DOHH2 (cell line): ENCODE measurements around the gene SMURF2.

Experiments used
- H3F3A ChIP-seq: fragments of 200-600 bp; sonication (generic), shearing (Covaris generic); 2 replicates; pipeline ENCODE4 v1.6.0; 2016; ENCODE audit warnings: antibody characterized with exemption, mild to moderate bottlenecking; ENCODE audit not compliant: control insufficient read depth, insufficient read depth
- H3K27ac ChIP-seq: fragments of 200-600 bp; sonication (generic); 2 replicates; pipeline ENCODE4 v1.5.1; 2014; ENCODE audit warnings: low read depth, mild to moderate bottlenecking, low read length, moderate library complexity
- H3K27me3 ChIP-seq: fragments of 200-600 bp; sonication (generic); 2 replicates; pipeline ENCODE4 v1.6.1; 2014; ENCODE audit warnings: mild to moderate bottlenecking, low read length, mixed read lengths; ENCODE audit not compliant: control insufficient read depth
- H3K36me3 ChIP-seq: fragments of 200-600 bp; sonication (generic); 2 replicates; pipeline ENCODE4 v1.6.1; 2014; ENCODE audit warnings: mild to moderate bottlenecking, low read length, moderate library complexity, mixed read lengths; ENCODE audit not compliant: control insufficient read depth
- H3K4me1 ChIP-seq: fragments of 200-600 bp; sonication (generic); 2 replicates; pipeline ENCODE4 v1.6.1; 2014; ENCODE audit warnings: mild to moderate bottlenecking, low read length, mixed read lengths; ENCODE audit not compliant: control insufficient read depth
- H3K4me2 ChIP-seq: fragments of 200-600 bp; sonication (generic); 2 replicates; pipeline ENCODE4 v1.6.0; 2014; ENCODE audit warnings: mild to moderate bottlenecking, low read length, moderate library complexity
- H3K4me3 ChIP-seq: fragments of 200-600 bp; sonication (generic); 2 replicates; pipeline ENCODE4 v1.5.1; 2014; ENCODE audit warnings: mild to moderate bottlenecking, low read length, mixed read lengths
- H3K79me2 ChIP-seq: fragments of 200-600 bp; sonication (generic); 2 replicates; pipeline ENCODE4 v1.6.1; 2014; ENCODE audit warnings: mild to moderate bottlenecking, low read length, mixed read lengths; ENCODE audit not compliant: control insufficient read depth
- H3K9me2 ChIP-seq: fragments of 200-600 bp; sonication (generic); replicated peaks from 2 replicates; pipeline ENCODE4 v1.6.1; 2014; ENCODE audit warnings: mild to moderate bottlenecking, low read length, mixed read lengths; ENCODE audit not compliant: control insufficient read depth
- H3K9me3 ChIP-seq: fragments of 200-600 bp; sonication (generic); 2 replicates; pipeline ENCODE4 v1.6.1; 2014; ENCODE audit warnings: antibody characterized with exemption, low read length, mixed read lengths; ENCODE audit not compliant: control insufficient read depth, insufficient read depth
- H4K20me1 ChIP-seq: fragments of 200-600 bp; sonication (generic); 2 replicates; pipeline ENCODE4 v1.6.0; 2014; ENCODE audit warnings: low read depth, mild to moderate bottlenecking, antibody characterized with exemption, low read length, moderate library complexity; ENCODE audit not compliant: control insufficient read depth, insufficient read depth
- CTCF ChIP-seq: fragments of 200-600 bp; sonication (generic); IDR thresholded peaks from one replicate; pipeline ENCODE4 v1.5.1; 2014; ENCODE audit warnings: antibody characterized with exemption, mild to moderate bottlenecking, low read depth, low read length; ENCODE audit not compliant: poor library complexity, severe bottlenecking
- EZH2phosphoT487 ChIP-seq: fragments of 200-600 bp; sonication (generic); IDR thresholded peaks from 2 replicates; pipeline ENCODE4 v1.6.1; 2017; ENCODE audit warnings: borderline replicate concordance, mild to moderate bottlenecking, antibody characterized with exemption, low read length, moderate library complexity, mixed read lengths

Gene SMURF2

GRCh38 chr17:64527914-64528313, 134.2 kb downstream of the SMURF2 start:
- Histone ChIP-seq H3K9me2 (no peaks in the 10 kb centered on the region), H3K27me3 (no peaks in the 10 kb centered on the region), H3K4me2 (no peak overlapping the region), H3K27ac (no peak overlapping the region), H3K9me3 (no peaks in the 10 kb centered on the region), H3K4me1 (no peaks in the 10 kb centered on the region), H3K36me3 (peaks cover 90% of the 10 kb centered on the region), H3K79me2 (no peaks in the 10 kb centered on the region; the same call in 1 of the 2 replicates), H3K4me3 (no peak overlapping the region), H4K20me1 (peaks cover 3% of the 10 kb centered on the region; the same call in 1 of the 2 replicates), H3F3A (no peaks in the 10 kb centered on the region)
- TF ChIP-seq EZH2phosphoT487 (no peak), CTCF (no peak)

DNA sequence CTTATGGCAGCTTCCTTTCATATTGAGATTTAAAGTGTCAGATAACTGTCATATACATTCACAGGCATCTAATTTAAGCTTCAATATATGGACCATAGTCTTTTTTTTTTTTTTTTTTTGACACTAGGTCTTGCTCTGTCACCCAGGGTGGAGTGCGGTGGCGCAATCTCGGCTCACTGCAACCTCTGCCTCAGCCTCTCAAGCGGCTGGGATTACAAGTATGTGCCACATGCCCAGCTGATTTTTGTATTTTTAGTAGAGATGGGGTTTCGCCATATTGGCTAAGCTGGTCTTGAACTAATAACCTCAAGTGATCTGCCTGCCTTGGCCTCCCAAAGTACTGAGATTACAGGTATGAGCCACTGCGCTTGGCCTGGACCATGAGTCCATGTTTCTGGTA, 141.7 kb downstream of the SMURF2 start:
- no peak overlapping the region for H3K27ac ChIP-seq
- no peak overlapping the region for H3K4me3 ChIP-seq
- peaks cover under 1% of the 10 kb centered on the region; the same call in 1 of the 2 replicates for H4K20me1 ChIP-seq
- peaks cover 12% of the 10 kb centered on the region for H3K79me2 ChIP-seq
- no peaks in the 10 kb centered on the region for H3K4me1 ChIP-seq
- H3K9me2 ChIP-seq, result no peaks in the 10 kb centered on the region
- no peaks in the 10 kb centered on the region for H3K27me3 ChIP-seq
- no peaks in the 10 kb centered on the region for H3F3A ChIP-seq
- TF ChIP-seq CTCF, result no peak
- TF ChIP-seq EZH2phosphoT487, result no peak
- no peak overlapping the region for H3K4me2 ChIP-seq
- peaks cover 87% of the 10 kb centered on the region for H3K36me3 ChIP-seq
- no peaks in the 10 kb centered on the region for H3K9me3 ChIP-seq

DNA sequence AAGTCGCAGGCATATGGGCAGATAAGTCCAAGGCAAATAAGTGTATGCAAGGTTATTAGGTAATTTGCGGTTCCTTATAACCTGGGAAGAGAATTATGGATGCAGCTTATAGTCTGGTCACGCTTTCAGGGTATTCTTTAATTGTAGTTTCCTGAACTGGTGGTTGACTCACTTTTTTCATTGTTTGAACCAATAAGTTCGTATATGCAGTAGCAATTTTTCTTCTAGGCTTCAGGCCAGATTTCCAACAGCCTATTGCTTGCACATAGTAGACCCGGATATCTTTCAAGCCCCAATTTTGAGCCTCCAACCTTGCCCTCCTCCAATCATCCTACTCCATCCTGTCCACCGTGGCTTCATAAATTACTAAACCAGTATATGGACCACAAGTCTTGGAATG, 142.5 kb downstream of the SMURF2 start:
- no peak for TF ChIP-seq CTCF
- TF ChIP-seq EZH2phosphoT487, result no peak
- Histone ChIP-seq H3K4me3 (no peak overlapping the region), H3K9me3 (no peaks in the 10 kb centered on the region), H3K4me1 (no peaks in the 10 kb centered on the region), H3K79me2 (peaks cover 16% of the 10 kb centered on the region), H3K9me2 (no peaks in the 10 kb centered on the region), H4K20me1 (no peaks in the 10 kb centered on the region), H3K27ac (no peak overlapping the region), H3F3A (no peaks in the 10 kb centered on the region), H3K4me2 (no peak overlapping the region), H3K27me3 (no peaks in the 10 kb centered on the region), H3K36me3 (peaks cover 89% of the 10 kb centered on the region)

DNA sequence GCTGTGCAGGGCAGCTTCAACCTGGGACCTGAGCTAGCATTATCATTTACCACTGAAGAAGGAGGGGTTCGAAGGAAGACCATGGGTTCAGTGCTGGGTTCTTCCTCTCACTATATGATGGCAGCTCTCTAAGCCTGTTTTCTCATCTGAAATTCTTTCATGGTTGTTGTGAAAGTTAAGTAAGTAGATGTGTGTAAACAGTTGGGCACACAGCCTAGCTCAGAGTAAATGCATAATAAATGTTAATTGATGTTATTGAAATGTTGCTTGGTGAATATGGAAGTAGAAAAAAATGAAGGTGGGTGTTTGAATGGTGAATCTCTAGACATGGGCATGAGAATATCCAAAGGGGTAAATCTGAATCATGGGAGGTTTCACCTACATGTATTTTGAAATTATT, 146.3 kb downstream of the SMURF2 start:
- no peaks in the 10 kb centered on the region for H3K9me3 ChIP-seq
- H3K4me3 ChIP-seq, result no peak overlapping the region
- peaks cover 30% of the 10 kb centered on the region for H3K79me2 ChIP-seq
- no peak overlapping the region for H3K4me2 ChIP-seq
- no peak overlapping the region for H3K27ac ChIP-seq
- no peaks in the 10 kb centered on the region; the same call in 1 of the 2 replicates for H4K20me1 ChIP-seq
- TF ChIP-seq CTCF (no peak), EZH2phosphoT487 (no peak)
- H3K9me2 ChIP-seq, result no peaks in the 10 kb centered on the region
- no peaks in the 10 kb centered on the region for H3K4me1 ChIP-seq
- H3F3A ChIP-seq, result peaks cover 4% of the 10 kb centered on the region; the same call in 1 of the 2 replicates
- H3K27me3 ChIP-seq, result no peaks in the 10 kb centered on the region
- peaks cover 93% of the 10 kb centered on the region for H3K36me3 ChIP-seq
